Activated T-helper 1 cell treated with anti-CD3 and anti-CD28 coated beads, Interleukin-12 subunit alpha, Interleukin-12 subunit beta, Interleukin-2, Interleukin-4 antibody, amounts not matched to agents 30 ng/mL and 10 ng/mL and 1 ng/mL, durations not matched to agents 14 hours and 24 hours and 36 hours (primary cell): Measurements from ENCODE around the gene TSPAN3. TPM values are rescaled to one million over a fixed set of nuclear protein-coding genes. Genes with fewer than 3 reads are reported as not detected.
A peak's percentile ranks its signal among the peaks of the same experiment; 100 is the strongest.

ENCODE experiments used
- DNase-seq: peaks from one replicate; pipeline ENCODE4 v3.0.0; 2021; ENCODE audit warnings: low spot score
- H3K27ac Mint-ChIP-seq: one replicate; pipeline ENCODE4 v1.8.0; 2021; ENCODE audit warnings: mild to moderate bottlenecking, mixed read lengths
- H3K27me3 Mint-ChIP-seq: one replicate; pipeline ENCODE4 v1.8.0; 2022; ENCODE audit warnings: mild to moderate bottlenecking, moderate library complexity, mixed read lengths; ENCODE audit not compliant: insufficient read depth
- H3K36me3 Mint-ChIP-seq: one replicate; pipeline ENCODE4 v1.8.0; 2021; ENCODE audit warnings: low read depth, mixed read lengths
- H3K4me1 Mint-ChIP-seq: one replicate; pipeline ENCODE4 v1.8.0; 2021; ENCODE audit warnings: low read depth, mixed read lengths
- H3K4me3 Mint-ChIP-seq: one replicate; pipeline ENCODE4 v1.8.0; 2021; ENCODE audit warnings: mild to moderate bottlenecking, moderate library complexity, mixed read lengths
- H3K9me3 Mint-ChIP-seq: one replicate; pipeline ENCODE4 v1.8.0; 2021; ENCODE audit warnings: mixed read lengths
- intact Hi-C: fragments of 100-400 bp; cut with micrococcal nuclease; formaldehyde crosslinking; loops from one replicate; pipeline ENCODE4 v1.15.1; 2024
- total RNA-seq: library from RNA; stranded (reverse); gene quantifications from 2 replicates; pipeline ENCODE4 v1.2.3, GENCODE V29; 2022

Gene TSPAN3
- total RNA-seq, 1 donor from 2014 or later = 41.5 TPM

- H3K27ac Mint-ChIP-seq = no peak overlapping the region
- no peaks in the 10 kb centered on the region for H3K4me1 Mint-ChIP-seq
- no peaks in the 10 kb centered on the region for H3K9me3 Mint-ChIP-seq
- H3K27me3 Mint-ChIP-seq = peaks cover 8% of the 10 kb centered on the region
- no peaks in the 10 kb centered on the region for H3K36me3 Mint-ChIP-seq
- DNase-seq = no peak
- intact Hi-C loops = no loop called here
- H3K4me3 Mint-ChIP-seq = no peak overlapping the region
These were observed 27.0 kb upstream of the TSPAN3 start for GRCh38 chr15:77097921-77098320.

- Mint-ChIP-seq H3K4me1 (no peaks in the 10 kb centered on the region), H3K27me3 (peaks cover 8% of the 10 kb centered on the region), H3K27ac (no peak overlapping the region), H3K36me3 (no peaks in the 10 kb centered on the region), H3K9me3 (no peaks in the 10 kb centered on the region), H3K4me3 (no peak overlapping the region)
- intact Hi-C loops = no loop called here
- no peak for DNase-seq
These were observed 26.4 kb upstream of the TSPAN3 start for GRCh38 chr15:77097248-77097721.

- DNase-seq = no peak
- peaks cover 8% of the 10 kb centered on the region for H3K27me3 Mint-ChIP-seq
- H3K4me3 Mint-ChIP-seq = no peak overlapping the region
- H3K9me3 Mint-ChIP-seq = no peaks in the 10 kb centered on the region
- intact Hi-C loops = no loop called here
- no peaks in the 10 kb centered on the region for H3K4me1 Mint-ChIP-seq
- no peak overlapping the region for H3K27ac Mint-ChIP-seq
- H3K36me3 Mint-ChIP-seq = no peaks in the 10 kb centered on the region
These were observed 25.6 kb upstream of the TSPAN3 start for GRCh38 chr15:77096541-77096940.

- H3K4me1 Mint-ChIP-seq = no peaks in the 10 kb centered on the region
- no peak overlapping the region for H3K4me3 Mint-ChIP-seq
- DNase-seq = no peak
- H3K9me3 Mint-ChIP-seq = no peaks in the 10 kb centered on the region
- intact Hi-C loops = no loop called here
- no peaks in the 10 kb centered on the region for H3K36me3 Mint-ChIP-seq
- H3K27me3 Mint-ChIP-seq = peaks cover 8% of the 10 kb centered on the region
- H3K27ac Mint-ChIP-seq = no peak overlapping the region
These were observed 25.2 kb upstream of the TSPAN3 start for GRCh38 chr15:77096138-77096537.

- no peaks in the 10 kb centered on the region for H3K9me3 Mint-ChIP-seq
- intact Hi-C loops = no loop called here
- no peak overlapping the region for H3K27ac Mint-ChIP-seq
- DNase-seq = no peak
- H3K27me3 Mint-ChIP-seq = peaks cover 4% of the 10 kb centered on the region
- H3K4me1 Mint-ChIP-seq = no peaks in the 10 kb centered on the region
- H3K36me3 Mint-ChIP-seq = no peaks in the 10 kb centered on the region
- H3K4me3 Mint-ChIP-seq = no peak overlapping the region
These were observed 23.6 kb upstream of the TSPAN3 start for GRCh38 chr15:77094397-77095030.

- Mint-ChIP-seq H3K9me3 (no peaks in the 10 kb centered on the region), H3K27me3 (peaks cover 4% of the 10 kb centered on the region), H3K4me3 (no peak overlapping the region), H3K4me1 (no peaks in the 10 kb centered on the region), H3K27ac (no peak overlapping the region), H3K36me3 (no peaks in the 10 kb centered on the region)
- no peak for DNase-seq
- intact Hi-C loops = no loop called here
These were observed 22.5 kb upstream of the TSPAN3 start for GRCh38 chr15:77093436-77093835.

- no peaks in the 10 kb centered on the region for H3K36me3 Mint-ChIP-seq
- DNase-seq = no peak
- H3K9me3 Mint-ChIP-seq = no peaks in the 10 kb centered on the region
- no peaks in the 10 kb centered on the region for H3K4me1 Mint-ChIP-seq
- peaks cover 4% of the 10 kb centered on the region for H3K27me3 Mint-ChIP-seq
- H3K27ac Mint-ChIP-seq = no peak overlapping the region
- intact Hi-C loops = no loop called here
- no peak overlapping the region for H3K4me3 Mint-ChIP-seq
These were observed 20.2 kb upstream of the TSPAN3 start for GRCh38 chr15:77091097-77091496.

- H3K4me1 Mint-ChIP-seq = peaks cover 15% of the 10 kb centered on the region
- no peaks in the 10 kb centered on the region for H3K27me3 Mint-ChIP-seq
- intact Hi-C loops = no loop called here
- no peak overlapping the region for H3K27ac Mint-ChIP-seq
- no peak for DNase-seq
- H3K9me3 Mint-ChIP-seq = no peaks in the 10 kb centered on the region
- no peak overlapping the region for H3K4me3 Mint-ChIP-seq
- H3K36me3 Mint-ChIP-seq = no peaks in the 10 kb centered on the region
These were observed 16.3 kb upstream of the TSPAN3 start for GRCh38 chr15:77087213-77087612.

- no peak overlapping the region for H3K27ac Mint-ChIP-seq
- H3K27me3 Mint-ChIP-seq = no peaks in the 10 kb centered on the region
- H3K9me3 Mint-ChIP-seq = no peaks in the 10 kb centered on the region
- no peak for DNase-seq
- peaks cover 15% of the 10 kb centered on the region for H3K4me1 Mint-ChIP-seq
- no peaks in the 10 kb centered on the region for H3K36me3 Mint-ChIP-seq
- intact Hi-C loops = no loop called here
- no peak overlapping the region for H3K4me3 Mint-ChIP-seq
These were observed 14.4 kb upstream of the TSPAN3 start for GRCh38 chr15:77085297-77085696.

GRCh38 chr15:77084436-77084835 lies 13.5 kb upstream of the TSPAN3 start:
- H3K27ac Mint-ChIP-seq = no peak overlapping the region
- no peak for DNase-seq
- no peaks in the 10 kb centered on the region for H3K9me3 Mint-ChIP-seq
- H3K4me3 Mint-ChIP-seq = no peak overlapping the region
- peaks cover 15% of the 10 kb centered on the region for H3K4me1 Mint-ChIP-seq
- no peaks in the 10 kb centered on the region for H3K36me3 Mint-ChIP-seq
- intact Hi-C loops = no loop called here
- H3K27me3 Mint-ChIP-seq = peaks cover 2% of the 10 kb centered on the region

GRCh38 chr15:77083381-77084160 lies 12.7 kb upstream of the TSPAN3 start:
- no peaks in the 10 kb centered on the region for H3K36me3 Mint-ChIP-seq
- DNase-seq = peak; percentile 28
- peaks cover 2% of the 10 kb centered on the region for H3K27me3 Mint-ChIP-seq
- intact Hi-C loops = no loop called here
- H3K4me1 Mint-ChIP-seq = peaks cover 15% of the 10 kb centered on the region
- peak overlapping the region; percentile 3 for H3K4me3 Mint-ChIP-seq
- no peaks in the 10 kb centered on the region for H3K9me3 Mint-ChIP-seq
- no peak overlapping the region for H3K27ac Mint-ChIP-seq

GRCh38 chr15:77081971-77082370 lies 11.1 kb upstream of the TSPAN3 start:
- Mint-ChIP-seq H3K36me3 (no peaks in the 10 kb centered on the region), H3K27ac (no peak overlapping the region), H3K9me3 (no peaks in the 10 kb centered on the region), H3K4me3 (no peak overlapping the region), H3K4me1 (peaks cover 15% of the 10 kb centered on the region), H3K27me3 (peaks cover 2% of the 10 kb centered on the region)
- intact Hi-C loops = no loop called here
- DNase-seq = no peak

GRCh38 chr15:77076323-77076915 lies 5.5 kb upstream of the TSPAN3 start:
- H3K4me3 Mint-ChIP-seq = no peak overlapping the region
- intact Hi-C loops = no loop called here
- H3K9me3 Mint-ChIP-seq = no peaks in the 10 kb centered on the region
- peaks cover 3% of the 10 kb centered on the region for H3K4me1 Mint-ChIP-seq
- H3K27ac Mint-ChIP-seq = no peak overlapping the region
- H3K36me3 Mint-ChIP-seq = no peaks in the 10 kb centered on the region
- H3K27me3 Mint-ChIP-seq = peaks cover 13% of the 10 kb centered on the region
- DNase-seq = no peak
